HUDEP-2 (cell line): ENCODE results near the gene MYL3.
A peak's percentile ranks its signal among the peaks of the same experiment; 100 is the strongest.

Experiments used
- DNase-seq, 76 experiments: peaks; one replicate each; lab custom pipeline; 2025; ENCODE audit not compliant: unreplicated experiment in 76 of 76; lab: John Stamatoyannopoulos, UW

Gene MYL3

DNA sequence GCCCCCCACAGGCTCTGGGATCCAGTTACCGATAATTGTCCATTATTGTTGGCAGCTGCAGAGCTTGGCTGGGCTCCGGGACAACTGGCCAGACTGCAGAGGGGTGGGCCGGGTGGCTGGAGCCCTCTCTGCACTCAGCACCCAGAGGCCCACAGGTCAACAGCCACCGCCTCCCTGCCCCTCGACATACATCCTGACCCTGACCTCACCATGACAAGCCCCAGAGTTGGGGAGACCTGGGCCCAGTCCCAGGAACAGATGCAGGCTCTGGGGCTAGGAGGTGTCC is 36.7 kb upstream of the MYL3 start:
- no peak for DNase-seq

DNA sequence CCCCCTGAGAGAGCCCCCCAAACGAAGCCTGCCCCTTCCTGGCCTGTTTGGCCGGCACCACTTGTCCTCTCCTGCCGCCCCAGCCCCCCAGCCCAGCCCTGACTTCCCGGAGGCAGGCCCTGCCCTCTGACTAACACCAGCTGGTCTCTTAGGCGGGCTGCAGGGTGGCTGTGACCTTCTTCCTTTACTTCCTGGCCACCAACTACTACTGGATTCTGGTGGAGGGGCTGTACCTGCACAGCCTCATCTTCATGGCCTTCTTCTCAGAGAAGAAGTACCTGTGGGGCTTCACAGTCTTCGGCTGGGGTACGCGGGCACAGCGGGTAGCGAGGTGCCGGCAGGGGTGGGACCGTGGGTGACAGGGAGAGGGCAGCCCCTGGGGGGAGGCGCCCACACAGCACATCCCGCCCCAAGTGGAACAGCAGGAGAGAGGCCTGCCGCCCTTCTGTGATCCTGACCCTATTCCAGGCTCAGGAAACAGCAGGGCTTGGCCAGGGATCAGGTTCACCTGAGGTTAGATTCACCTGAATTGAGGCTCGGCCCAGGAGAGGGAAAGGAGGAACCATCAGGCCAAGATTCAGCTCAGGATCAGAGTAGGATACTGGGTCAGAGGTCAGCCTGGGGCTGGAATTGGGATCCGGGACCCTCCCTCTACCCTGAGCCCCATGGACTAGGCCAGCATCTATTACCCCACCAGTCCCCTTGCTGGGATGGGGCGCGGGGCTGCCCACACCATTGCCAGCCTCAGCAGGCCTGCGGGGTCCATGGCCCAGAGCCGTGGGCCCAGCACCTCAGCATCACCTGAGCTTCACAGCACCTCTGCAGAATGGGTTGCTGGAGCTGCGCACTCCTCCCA is 36.1 kb upstream of the MYL3 start:
- DNase-seq, result no peak

DNA sequence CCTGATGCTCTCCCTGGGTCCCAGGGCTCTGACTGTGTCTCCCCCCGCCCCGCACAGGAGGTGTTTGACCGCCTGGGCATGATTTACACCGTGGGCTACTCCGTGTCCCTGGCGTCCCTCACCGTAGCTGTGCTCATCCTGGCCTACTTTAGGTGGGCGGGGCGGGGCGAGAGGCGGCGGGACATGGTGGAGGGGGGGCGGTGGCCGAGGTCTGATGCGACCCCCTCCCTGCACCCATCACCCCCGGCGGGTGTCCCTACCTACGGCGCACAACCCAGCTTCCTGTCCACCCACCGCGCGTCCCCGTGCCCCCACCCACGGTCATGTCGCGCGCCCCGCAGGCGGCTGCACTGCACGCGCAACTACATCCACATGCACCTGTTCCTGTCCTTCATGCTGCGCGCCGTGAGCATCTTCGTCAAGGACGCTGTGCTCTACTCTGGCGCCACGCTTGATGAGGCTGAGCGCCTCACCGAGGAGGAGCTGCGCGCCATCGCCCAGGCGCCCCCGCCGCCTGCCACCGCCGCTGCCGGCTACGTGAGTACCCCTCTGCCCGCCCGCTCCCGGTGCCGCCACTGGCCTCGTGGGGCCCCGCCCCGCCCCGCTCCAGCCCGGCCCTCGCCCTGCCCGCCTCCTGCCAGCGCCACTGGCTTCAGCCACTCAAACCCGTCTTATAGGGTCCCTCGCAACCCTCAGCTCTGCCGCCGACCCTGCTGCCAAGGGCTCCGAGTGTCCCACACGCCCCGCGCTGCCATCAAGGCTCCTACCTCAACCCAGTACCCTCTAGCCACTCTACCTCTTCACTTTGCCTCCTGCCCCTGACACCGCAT is 35.3 kb upstream of the MYL3 start:
- no peak for DNase-seq

DNA sequence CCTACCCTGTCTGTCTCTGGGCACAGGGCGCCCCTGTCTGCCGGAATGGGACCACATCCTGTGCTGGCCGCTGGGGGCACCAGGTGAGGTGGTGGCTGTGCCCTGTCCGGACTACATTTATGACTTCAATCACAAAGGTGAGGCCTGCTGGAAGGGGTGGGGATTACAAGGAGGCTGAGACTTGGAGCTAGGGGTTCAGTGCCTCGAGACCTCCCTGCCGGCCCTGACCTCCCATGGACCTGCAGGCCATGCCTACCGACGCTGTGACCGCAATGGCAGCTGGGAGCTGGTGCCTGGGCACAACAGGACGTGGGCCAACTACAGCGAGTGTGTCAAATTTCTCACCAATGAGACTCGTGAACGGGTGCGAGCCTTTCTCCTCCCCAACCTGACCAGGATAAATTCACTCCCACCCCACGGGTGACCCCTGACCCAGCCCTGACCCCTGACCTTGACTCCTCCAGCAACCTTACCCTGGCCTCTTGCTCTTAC is 34.6 kb upstream of the MYL3 start:
- no peak for DNase-seq

DNA sequence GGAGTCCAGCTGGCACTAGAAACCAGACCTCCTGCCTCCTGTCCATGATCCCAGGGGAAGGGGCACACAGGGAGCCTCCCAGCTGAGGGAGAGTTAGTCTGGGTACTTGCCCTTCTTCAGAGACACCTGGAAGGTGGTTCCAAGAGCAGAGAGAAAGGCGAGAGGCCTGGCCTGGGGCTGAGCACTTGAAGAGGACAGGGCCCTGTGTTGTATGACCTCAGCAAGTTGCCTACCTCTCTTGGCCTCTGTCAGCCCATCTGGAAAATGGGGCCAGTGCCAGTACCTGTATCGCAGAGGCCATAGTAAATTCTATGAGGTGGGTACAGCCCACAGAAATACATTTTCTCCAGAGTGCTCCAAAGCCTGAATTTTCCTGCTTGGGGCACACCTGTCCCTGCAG is 33.8 kb upstream of the MYL3 start:
- DNase-seq, result no peak

DNA sequence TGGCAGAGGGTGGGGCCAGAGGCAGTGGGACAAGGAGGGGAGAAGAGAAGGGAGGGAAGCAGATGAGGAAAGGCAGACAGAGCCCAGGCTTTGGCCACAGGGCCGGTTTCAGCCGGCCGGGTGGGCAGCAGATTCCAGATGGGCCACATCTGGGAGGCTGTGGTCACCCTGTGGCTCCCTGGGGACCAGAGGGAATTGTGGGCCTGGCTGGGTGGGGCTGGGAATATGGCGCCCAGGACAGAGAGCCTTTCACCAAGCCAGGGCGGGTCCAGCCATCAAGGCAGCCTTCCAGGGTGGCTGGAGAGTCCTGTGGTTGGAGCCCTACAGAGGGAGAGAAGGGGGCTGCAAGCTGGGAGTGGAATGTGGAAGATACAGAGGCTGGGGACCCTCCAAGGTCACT is 33.1 kb upstream of the MYL3 start:
- DNase-seq, result no peak

DNA sequence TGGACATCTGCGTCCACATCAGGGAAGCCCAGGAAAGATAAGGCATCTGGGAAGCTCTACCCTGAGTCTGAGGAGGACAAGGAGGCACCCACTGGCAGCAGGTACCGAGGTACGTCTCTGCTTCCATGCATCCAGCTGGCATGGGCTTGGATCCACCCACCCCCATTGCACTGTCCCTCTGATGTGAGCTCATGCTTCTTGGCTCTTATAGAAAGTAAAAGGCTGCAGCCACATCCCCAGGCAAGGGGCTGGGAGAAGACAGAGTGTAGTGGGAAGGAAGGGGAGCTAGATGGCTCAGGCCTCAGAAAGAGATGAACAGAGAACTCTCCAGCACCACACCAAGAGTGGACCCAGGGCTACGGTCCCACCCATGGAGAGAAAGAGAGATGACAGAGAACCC is 32.5 kb upstream of the MYL3 start:
- DNase-seq, result no peak

DNA sequence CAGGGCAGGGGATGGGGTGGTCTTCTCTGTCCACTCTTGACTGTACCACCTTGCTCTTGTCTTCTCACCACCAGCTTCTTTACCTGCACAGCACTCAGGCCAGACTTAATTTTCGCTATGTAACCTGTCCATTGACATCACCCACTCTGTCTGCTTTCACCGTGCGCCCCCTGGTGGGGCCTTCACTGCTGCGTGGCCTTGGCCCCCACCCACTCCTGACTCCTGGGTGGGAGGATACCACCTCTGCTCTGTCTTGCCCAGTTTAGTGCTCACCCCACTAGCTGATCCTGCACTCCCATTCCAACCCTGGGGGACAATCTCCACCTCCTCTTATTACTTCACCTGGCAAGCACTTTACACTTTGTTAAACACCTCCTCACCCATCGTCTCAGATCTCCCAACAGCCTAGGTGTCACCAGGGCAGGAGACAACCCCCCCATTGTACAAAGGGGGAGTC is 32.0 kb upstream of the MYL3 start:
- peak in 56 of 76 experiments; percentile 2 to 71 (median 40) for DNase-seq

DNA sequence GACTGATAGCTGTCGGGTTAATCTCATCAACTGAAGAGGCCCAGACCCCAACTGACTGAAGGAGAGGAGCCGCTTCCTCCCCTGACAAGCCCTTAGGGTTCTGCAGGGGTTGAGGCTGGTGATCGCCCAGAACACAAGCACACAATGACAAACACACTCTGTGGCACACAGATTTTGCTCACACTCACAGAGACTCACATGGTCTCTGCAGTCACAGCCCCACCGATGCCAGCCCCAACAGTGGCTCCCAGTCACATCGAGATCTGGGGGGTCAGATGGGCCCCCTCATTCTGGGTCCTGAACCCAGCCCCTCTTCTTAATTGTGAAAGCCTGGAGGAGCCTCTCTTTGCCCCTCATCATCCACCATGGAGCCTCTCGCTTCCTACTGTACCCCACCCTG is 31.0 kb upstream of the MYL3 start:
- DNase-seq, result no peak

DNA sequence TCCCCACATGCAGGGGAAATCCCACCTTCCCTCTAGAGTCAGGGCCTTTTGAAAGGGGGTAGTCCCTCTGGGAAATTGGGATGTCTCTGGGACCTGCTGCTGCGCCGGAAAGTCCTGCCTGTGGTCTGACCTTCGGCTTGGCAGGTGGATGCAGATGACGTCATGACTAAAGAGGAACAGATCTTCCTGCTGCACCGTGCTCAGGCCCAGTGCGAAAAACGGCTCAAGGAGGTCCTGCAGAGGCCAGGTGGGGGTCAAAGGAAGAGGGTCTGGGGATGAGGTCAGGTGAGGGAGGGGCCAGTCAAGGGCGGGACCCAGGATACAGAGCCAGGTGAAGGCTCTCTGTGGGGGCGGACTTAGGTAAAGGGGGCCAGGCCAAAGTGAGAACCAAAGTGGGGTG is 30.5 kb upstream of the MYL3 start:
- no peak for DNase-seq

DNA sequence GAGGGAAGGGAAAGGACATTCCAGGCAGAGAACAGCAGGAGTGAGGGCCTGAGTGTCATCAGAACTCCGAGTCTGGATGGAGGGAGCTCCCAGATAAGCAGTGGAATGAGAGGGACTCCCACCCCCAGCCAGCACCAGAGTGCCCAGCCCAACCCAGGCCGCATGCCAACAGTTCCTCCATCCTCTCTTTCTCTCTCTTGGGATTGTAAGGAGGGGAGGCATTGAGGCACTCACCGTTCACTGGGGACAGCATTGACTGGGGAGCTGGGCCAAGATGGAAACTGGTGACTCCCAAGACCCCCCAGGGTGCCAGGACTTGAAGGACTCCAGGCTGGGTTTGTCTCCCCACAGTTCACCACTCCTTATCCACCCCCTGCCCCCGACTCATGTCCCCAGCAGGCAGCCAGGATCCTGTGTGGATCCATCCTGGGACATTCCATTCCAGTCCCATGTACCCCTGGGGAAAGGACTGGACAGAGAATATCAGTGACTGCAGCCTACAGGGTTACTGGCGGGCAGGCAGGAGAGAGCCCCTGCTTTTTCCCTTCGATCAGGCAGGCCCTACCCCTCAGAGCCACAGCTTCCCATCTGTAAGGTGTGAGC is 30.0 kb upstream of the MYL3 start:
- DNase-seq, result no peak

DNA sequence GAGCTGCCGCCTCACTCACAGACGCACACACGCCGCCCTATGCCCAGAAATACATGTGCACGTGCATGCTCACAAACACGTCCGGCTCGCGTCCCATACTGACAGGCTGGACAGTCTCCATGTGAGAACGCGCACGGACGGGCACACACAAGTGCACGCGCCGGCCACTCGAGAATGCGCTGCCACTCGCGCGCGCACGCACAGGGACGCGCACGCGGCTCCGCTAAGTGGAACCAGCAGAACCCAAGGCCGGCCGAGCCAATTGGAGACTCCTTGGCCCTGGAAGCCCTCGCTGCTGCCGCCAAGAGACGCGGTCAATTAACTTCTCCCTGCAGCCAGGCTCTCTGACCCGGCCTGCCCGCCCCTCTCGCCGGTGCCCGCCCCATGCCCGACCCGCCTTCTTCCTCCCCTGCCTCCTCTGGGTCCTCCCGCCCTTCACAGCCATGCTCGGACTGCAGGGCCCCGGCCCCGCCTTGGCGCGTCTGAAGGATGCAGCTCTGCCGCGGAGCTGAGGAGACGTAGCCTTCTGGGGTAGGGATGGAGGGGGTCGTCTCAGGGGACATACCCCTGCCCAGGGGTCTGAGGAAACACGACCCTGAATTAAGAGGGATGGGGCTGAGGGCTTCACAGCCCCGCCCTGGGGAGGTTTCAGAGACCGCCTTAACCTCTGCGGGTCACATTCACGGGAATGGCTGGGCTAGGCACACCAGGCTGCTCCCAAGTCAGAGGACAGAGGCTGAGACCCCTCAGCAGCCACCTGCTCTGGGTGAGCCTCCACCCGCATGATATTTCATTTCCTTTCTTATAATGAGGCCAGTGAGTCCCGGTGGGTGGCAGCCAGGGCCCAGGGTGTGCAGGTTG is 29.3 kb upstream of the MYL3 start:
- DNase-seq, result peak in 54 of 76 experiments; percentile 7 to 62 (median 36)

DNA sequence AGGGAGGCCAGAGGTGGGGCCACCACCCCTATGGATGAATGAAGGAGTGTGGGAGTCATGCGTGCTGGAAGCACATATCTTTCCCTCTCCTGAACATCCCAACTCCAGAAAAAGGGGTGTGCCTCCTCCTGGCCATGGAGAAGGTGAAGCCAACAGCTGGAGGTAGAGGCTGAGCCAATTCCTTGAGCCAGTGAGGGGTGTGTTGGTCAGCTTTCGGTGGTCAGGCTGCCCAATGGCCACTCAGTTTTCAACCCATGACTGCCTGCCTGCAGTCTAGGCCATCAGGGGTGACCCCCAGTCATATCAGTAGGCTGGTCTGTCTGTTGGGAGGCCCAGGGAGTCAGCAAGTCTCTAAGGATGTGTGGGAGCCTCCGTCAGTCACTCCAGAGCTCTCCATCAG is 27.9 kb upstream of the MYL3 start:
- DNase-seq, result no peak

DNA sequence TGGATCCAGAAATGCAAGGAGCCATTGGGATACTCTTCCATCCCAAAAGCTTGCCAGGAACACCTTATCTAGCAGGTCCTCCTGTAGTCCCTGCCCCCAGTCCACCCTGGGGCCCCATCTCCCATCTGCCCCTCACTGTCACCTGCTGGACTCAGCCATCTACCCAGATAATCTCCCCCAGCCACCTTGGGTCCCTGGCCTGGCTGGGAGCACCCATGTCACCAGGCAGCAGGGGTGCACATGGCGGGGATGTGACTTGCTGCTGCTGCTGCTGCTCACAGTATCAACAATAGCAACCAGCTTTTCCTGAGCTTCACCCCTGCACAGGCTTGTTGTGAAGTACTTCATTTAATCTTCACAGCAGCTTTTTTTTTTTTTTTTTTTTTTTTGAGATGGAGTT is 26.9 kb upstream of the MYL3 start:
- no peak for DNase-seq

DNA sequence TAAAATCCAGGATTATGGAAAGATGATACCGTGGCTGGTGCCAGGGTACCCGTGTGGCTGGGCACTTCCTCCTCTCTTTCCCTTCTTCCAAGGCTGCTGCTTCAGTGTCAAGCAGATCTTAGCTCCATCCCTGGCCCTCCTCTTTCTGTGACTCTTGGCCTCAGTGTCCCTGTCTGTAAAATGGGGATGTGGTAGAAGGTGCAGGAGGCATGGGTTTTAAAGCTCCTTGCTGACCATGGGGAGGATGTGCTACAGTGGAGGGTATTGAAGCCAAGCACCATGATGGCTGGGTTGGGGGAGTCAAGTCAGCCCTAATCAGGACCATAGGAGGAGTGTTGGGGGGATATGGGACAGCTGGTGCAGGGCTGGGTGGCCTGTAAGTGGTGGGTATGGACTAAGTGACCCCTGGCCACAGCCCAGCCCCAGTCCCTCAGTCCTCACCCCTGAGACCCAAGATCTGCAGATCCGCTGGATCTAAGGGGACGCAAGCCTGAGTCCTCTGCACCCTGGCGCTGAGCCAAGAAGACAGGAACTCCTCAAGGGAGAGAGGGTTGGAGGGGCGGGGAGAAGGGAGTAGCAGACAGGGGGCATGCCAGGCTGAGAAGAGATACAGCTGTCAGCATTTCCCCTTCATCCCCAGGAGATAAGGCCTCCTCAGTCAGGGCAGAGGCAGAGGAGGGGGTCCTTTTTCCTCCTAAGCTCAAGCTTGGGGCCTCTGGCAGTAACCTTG is 26.3 kb upstream of the MYL3 start:
- peak in 1 of 76 experiments; percentile 2 for DNase-seq

DNA sequence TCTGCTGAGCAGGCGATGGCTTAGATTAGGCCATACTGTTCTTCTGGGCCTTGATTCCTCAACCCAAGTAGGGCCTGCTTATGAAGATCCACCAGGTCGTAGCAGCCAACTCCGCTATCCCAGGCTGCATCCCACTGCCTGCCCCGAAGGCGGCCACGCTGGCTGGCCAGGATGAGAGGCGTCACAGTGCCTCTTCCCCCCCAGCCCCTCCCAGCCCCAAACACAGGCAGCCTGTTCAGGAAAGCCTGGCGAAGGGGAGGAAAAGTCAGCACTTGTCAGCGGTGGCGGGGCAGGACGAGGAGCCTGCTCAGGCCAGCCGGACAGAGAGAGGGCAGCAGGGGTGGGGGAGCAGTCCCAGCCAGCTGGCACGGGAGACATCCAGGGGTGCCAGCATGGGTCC is 25.5 kb upstream of the MYL3 start:
- DNase-seq, result no peak

DNA sequence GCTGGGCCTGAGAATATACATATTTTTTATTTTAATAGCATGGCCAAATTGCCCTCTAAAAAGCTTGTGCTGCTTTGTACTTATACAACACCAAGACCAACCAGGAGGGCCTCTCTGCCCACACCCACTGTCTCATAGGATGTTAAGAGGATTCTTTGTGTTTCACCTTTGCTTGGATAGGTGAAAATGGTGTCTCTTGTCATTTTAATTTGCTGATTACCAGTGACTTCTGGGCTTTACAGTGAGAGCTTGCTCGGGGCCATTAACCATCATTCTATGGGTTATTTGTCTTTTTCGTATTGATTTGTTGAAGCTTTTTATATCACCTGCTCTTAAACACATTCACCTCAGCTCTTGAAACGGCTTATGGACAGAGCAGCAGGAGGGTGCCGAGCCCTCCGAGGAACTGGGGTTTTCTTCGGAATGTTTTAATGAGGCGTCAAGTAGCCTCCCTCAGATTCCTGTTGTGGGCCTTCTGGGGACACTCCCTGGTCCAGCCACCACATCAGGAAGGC is 24.8 kb upstream of the MYL3 start:
- DNase-seq, result no peak

DNA sequence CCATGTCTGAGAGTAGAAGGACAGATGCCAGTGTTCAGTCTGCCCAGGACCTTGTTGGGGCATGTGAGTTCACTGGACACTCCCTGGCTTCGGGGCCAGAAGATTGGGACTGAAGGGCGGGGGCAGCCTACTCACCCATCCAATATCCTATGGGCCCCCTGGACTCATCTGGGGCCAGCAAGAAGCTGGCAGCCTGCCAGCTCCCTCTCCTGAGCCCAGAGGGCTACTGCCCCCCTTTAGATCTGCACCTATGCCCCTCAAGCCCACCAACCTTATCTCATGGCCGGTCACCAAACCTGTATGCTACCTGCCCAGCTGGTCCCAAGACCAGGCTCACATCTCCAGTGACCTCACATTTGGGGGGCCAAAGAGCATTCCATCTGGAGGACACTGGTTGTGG is 22.4 kb upstream of the MYL3 start:
- no peak for DNase-seq

DNA sequence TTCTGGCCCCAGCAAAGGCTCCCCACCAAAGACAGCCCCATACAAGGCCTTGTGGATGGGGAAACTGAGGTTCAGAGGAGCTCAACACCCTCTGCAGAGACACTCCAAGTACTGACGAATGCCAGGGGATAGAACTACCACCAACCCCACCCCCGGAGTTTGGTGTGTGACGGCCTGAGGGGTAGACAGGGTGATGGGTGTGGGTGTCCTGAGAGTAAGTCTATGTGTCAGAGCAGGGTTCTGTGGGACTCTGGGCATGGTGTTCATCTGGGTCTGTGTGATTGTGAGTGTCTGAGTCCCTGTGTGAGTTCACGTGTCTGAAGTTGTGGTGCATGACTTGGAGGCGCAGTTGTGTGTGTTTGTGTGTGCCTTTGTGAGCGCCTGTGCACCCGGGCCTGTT is 21.7 kb upstream of the MYL3 start:
- no peak for DNase-seq

DNA sequence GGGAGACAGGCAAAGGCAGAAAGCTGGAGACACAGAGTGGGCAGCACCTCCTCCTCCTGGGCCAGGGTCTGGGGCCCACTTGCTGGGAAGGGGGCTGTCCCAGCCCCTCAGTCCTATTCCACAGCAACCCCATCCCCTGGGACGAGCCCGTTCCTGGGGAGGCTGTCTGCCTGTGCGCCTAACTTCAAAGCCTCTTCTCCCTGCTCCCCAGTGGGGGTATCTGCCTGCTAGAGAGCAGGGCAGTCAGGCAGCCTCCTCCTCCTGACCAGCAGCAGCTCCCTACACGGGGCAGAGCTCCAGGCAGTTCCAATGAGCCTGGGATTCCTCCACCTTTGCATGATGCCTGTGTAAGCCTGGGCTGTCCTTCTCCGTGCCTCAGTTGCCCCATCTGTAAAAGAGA is 21.2 kb upstream of the MYL3 start:
- DNase-seq, result no peak
